ENCODE results near the gene GRID1. TPM values are rescaled to one million over a fixed set of nuclear protein-coding genes. Genes with fewer than 3 reads are reported as not detected.

Gene GRID1
- polyA plus RNA-seq, 1 of the 3 experiments (the other 2 are of a cell fraction): 0.13 TPM

DNA sequence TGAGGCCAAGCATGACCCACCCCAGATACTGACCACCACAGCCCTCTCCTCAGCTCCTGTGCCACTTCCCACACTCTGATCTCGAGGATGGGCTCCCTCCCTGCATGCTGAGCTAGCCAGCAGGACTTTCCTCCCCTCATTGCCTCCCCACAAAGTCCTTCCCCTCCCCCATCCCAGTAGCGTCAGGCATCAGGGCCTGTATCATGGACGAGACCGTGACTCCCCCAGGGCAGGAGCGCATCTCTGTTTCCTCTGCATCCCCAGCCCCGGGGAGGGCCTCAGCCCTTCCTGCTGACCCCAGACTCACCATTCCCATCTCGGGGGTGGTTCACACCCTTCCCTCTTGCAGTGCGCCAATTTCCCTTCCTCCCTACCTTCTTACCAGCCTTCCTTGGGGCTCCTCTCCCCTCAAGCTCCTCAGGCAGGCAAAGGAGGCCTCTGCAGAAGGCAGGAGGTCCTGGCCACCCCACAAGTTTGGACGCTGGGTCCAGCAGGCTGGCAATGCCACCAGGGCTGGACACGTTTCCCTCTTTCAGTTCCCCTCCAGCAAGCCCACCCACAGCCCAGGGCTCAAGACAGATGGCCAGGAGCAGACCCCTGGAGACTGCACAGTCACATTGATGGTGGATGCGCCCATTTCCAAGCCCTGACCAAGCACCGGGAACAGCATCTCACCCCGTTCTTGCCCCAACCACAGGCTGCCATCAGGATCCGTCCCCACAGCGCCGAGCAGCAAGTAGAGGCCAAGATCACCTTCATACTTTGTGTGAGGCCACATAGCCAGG is 36.5 kb downstream of the GRID1 start (continued):
- no peak for TF ChIP-seq EZH2phosphoT487 (IDR thresholded peaks at IDR 0.05; ENCODE audit: borderline replicate concordance, low read depth)

DNA sequence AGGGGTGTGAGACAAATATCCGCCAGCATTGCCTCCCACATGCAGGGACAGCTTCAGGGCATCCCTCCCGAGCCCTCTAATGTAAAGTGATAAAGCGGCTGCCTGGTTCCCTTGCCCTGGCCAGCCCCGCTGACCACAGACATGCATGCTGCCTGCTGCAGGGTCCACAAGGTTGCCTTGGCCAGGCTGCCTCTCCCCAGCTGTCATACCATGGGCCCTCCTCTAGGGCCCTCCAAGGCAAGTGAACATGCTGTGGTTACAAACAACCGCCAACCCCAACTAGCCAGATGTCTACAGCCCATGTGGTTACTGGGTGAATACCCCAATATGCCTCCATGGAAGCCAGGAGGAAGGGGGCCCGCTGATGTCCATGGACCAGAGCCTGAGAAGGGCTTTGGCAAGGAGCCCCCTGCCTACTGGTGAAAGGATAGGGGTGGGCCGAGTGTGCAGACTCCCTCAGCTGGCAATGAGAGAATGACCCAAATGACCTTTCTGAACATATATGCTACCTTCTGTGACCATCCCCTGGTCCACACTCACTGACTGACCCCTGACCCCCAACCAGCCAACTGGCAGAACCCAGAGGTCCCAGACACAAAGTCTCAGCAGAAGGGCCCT is 37.4 kb downstream of the GRID1 start:
- H3K79me2 ChIP-seq (ENCODE audit: insufficient read depth): no peaks in the 10 kb centered on the region
- no peaks in the 10 kb centered on the region for H3K9me2 ChIP-seq
- H3K27ac ChIP-seq (ENCODE audit: low read depth in 2 of 2, low read length in 1 of 2): no peak overlapping the region
- DNase-seq: peak; percentile 65
- ChIA-PET CTCF (interaction anchor here (1.4 to 2.2 kb wide), 4 partner anchors 10 to 36 kb away, joined by 3 to 7 read pairs (median 5); no protein-coding TSS in a partner anchor), POLR2A (no interaction called here)
- H3K4me3 ChIP-seq (ENCODE audit: low read depth in 2 of 2, low read length in 1 of 2): no peak overlapping the region
- no peaks in the 10 kb centered on the region for H3K36me3 ChIP-seq (replicated peaks in 1 of 2; ENCODE audit: control insufficient read depth in 1 of 2, insufficient read depth in 2 of 2, low read length in 1 of 2)
- no peak overlapping the region for H2AFZ ChIP-seq (ENCODE audit: low read depth)
- H3K9ac ChIP-seq: no peak overlapping the region
- no peaks in the 10 kb centered on the region for H3K27me3 ChIP-seq (ENCODE audit: insufficient read depth)
- TF ChIP-seq ELF1 (IDR thresholded peaks at IDR 0.05): no peak
- no peak for TF ChIP-seq SIN3A (IDR thresholded peaks at IDR 0.05; ENCODE audit: borderline replicate concordance, low read depth, low read length)
- no peak for TF ChIP-seq TAF1 (IDR thresholded peaks at IDR 0.05; ENCODE audit: borderline replicate concordance, low read depth, low read length)
- TF ChIP-seq TEAD4 (IDR thresholded peaks at IDR 0.05; ENCODE audit: borderline replicate concordance, insufficient read depth): no peak
- TF ChIP-seq, protein P1, sequence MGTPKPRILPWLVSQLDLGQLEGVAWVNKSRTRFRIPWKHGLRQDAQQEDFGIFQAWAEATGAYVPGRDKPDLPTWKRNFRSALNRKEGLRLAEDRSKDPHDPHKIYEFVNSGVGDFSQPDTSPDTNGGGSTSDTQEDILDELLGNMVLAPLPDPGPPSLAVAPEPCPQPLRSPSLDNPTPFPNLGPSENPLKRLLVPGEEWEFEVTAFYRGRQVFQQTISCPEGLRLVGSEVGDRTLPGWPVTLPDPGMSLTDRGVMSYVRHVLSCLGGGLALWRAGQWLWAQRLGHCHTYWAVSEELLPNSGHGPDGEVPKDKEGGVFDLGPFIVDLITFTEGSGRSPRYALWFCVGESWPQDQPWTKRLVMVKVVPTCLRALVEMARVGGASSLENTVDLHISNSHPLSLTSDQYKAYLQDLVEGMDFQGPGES (IDR thresholded peaks at IDR 0.05; ENCODE audit: low read depth, low read length): no peak
- TF ChIP-seq CHD2 (IDR thresholded peaks at IDR 0.05; ENCODE audit: low read length, partially characterized antibody): no peak
- TF ChIP-seq JUND (IDR thresholded peaks at IDR 0.05): no peak
- TF ChIP-seq, protein P2, sequence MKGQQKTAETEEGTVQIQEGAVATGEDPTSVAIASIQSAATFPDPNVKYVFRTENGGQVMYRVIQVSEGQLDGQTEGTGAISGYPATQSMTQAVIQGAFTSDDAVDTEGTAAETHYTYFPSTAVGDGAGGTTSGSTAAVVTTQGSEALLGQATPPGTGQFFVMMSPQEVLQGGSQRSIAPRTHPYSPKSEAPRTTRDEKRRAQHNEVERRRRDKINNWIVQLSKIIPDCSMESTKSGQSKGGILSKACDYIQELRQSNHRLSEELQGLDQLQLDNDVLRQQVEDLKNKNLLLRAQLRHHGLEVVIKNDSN (IDR thresholded peaks at IDR 0.05; ENCODE audit: borderline replicate concordance, low read depth): no peak
- TF ChIP-seq, protein P3, sequence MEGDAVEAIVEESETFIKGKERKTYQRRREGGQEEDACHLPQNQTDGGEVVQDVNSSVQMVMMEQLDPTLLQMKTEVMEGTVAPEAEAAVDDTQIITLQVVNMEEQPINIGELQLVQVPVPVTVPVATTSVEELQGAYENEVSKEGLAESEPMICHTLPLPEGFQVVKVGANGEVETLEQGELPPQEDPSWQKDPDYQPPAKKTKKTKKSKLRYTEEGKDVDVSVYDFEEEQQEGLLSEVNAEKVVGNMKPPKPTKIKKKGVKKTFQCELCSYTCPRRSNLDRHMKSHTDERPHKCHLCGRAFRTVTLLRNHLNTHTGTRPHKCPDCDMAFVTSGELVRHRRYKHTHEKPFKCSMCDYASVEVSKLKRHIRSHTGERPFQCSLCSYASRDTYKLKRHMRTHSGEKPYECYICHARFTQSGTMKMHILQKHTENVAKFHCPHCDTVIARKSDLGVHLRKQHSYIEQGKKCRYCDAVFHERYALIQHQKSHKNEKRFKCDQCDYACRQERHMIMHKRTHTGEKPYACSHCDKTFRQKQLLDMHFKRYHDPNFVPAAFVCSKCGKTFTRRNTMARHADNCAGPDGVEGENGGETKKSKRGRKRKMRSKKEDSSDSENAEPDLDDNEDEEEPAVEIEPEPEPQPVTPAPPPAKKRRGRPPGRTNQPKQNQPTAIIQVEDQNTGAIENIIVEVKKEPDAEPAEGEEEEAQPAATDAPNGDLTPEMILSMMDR (IDR thresholded peaks at IDR 0.05): no peak
- TF ChIP-seq NRF1 (IDR thresholded peaks at IDR 0.05; ENCODE audit: low read depth, low read length): no peak
- no peak for TF ChIP-seq RAD21 (IDR thresholded peaks at IDR 0.05; ENCODE audit: low read length)
- no peak for TF ChIP-seq MEF2A (IDR thresholded peaks at IDR 0.05; ENCODE audit: borderline replicate concordance, low read depth)
- no peak for TF ChIP-seq NFIC (IDR thresholded peaks at IDR 0.05; ENCODE audit: borderline replicate concordance)
- no peak for TF ChIP-seq TCF12 (IDR thresholded peaks at IDR 0.05)
- H3K4me1 ChIP-seq (ENCODE audit: control insufficient read depth in 1 of 2, insufficient read depth in 2 of 2, low read depth in 1 of 2, low read length in 1 of 2): peaks cover 0 to 14% of the 10 kb centered on the region in 2 experiments; a peak in 1 of 4 replicates
- WGBS (ENCODE audit: low lambda C conversion rate): 14% methylated on average over 3 of the region's 7 CpGs
- no peaks in the 10 kb centered on the region for H4K20me1 ChIP-seq (ENCODE audit: insufficient read depth)
- H3K4me2 ChIP-seq: no peak overlapping the region
- H3K9me3 ChIP-seq: no peaks in the 10 kb centered on the region
- no peaks in the 10 kb centered on the region for H3F3A ChIP-seq (replicated peaks; ENCODE audit: insufficient read depth)
